Ascending aorta (tissue), 2 donors: ENCODE results near the gene ADM5. TPM values are rescaled to one million over a fixed set of nuclear protein-coding genes. Genes with fewer than 3 reads are reported as not detected.

ENCODE experiments used
- DNase-seq, 2 donors: peaks; one replicate each; pipeline ENCODE4 v3.0.0-alpha.2; 2019; ENCODE audit warnings: low spot score in 2 of 2
- H3K27ac ChIP-seq, 2 donors: fragments of 200-600 bp; sonication (generic); one replicate each; pipeline ENCODE4 v1.5.1; 2016 to 2017; ENCODE audit warnings: mild to moderate bottlenecking in 1 of 2
- H3K27me3 ChIP-seq: fragments of 200-600 bp; sonication (generic); one replicate; pipeline ENCODE4 v1.5.1; 2017
- H3K36me3 ChIP-seq, 2 donors: fragments of 200-600 bp; sonication (generic); one replicate each; pipeline ENCODE4 v1.5.1; 2016
- H3K4me1 ChIP-seq, 2 donors: fragments of 200-600 bp; sonication (generic); one replicate each; pipeline ENCODE4 v1.5.1; 2016 to 2017; ENCODE audit warnings: mild to moderate bottlenecking in 1 of 2
- H3K4me3 ChIP-seq, 2 donors: fragments of 200-600 bp; sonication (generic); one replicate each; pipeline ENCODE4 v1.5.1; 2016 to 2017; ENCODE audit warnings: mild to moderate bottlenecking in 1 of 2
- H3K9me3 ChIP-seq, 2 donors: fragments of 200-600 bp; sonication (generic); one replicate each; pipeline ENCODE4 v1.5.1; 2016
- intact Hi-C: fragments of 100-400 bp; cut with DNase I; formaldehyde crosslinking; loops from one replicate; pipeline ENCODE4 v1.15.1; 2023
- total RNA-seq: library from RNA; depleted of rRNA; stranded (reverse); fragments of >200 nt; gene quantifications from one replicate; pipeline ENCODE4 v1.1.0, GENCODE V29; 2016
- TF ChIP-seq, protein P1 (sequence below), 3 experiments: fragments of 200-600 bp in 2 of 3; fragments of 450-650 bp in 1 of 3; sonication (generic) in 2 of 3; IDR thresholded peaks; one replicate each; pipeline ENCODE4 v1.5.1; 2016 to 2019; ENCODE audit warnings: antibody characterized with exemption in 3 of 3, mild to moderate bottlenecking in 1 of 3, moderate library complexity in 1 of 3

The ADM5 gene
- total RNA-seq, 1 donor from 2014 or later, result 9.8 TPM

DNA sequence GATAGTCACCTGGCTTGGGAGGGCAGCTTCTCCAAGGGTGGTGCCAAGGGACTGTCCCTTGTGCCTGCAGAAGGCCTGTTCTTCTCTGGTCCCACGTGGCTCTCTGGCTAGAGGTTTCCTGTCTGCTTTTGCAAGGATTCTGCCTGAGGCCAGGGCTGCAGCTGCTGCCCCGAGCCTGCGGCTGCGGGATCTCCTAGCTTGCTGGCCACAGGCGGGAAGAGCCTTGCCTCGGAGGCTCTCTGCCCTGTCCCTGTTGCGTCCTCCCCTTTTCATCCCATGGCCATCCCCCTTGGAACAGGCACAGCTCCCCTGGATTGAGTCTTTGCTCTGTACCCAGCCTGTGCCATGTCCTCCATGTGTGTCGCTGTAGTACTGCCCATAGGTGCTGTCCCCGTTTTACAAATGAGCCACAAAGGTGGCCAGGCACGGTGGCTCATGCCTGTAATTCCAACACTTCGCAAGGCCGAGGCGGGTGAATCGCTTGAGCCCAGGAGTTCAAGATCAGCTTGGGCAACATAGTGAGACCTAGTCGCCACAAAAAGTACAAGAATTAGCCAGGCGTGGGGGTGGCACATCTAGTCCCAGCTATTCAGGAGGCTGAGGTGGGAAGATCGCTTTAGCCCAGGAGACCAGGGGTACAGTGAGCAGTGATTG, 32.8 kb upstream of the ADM5 start:
- TF ChIP-seq, protein P1, sequence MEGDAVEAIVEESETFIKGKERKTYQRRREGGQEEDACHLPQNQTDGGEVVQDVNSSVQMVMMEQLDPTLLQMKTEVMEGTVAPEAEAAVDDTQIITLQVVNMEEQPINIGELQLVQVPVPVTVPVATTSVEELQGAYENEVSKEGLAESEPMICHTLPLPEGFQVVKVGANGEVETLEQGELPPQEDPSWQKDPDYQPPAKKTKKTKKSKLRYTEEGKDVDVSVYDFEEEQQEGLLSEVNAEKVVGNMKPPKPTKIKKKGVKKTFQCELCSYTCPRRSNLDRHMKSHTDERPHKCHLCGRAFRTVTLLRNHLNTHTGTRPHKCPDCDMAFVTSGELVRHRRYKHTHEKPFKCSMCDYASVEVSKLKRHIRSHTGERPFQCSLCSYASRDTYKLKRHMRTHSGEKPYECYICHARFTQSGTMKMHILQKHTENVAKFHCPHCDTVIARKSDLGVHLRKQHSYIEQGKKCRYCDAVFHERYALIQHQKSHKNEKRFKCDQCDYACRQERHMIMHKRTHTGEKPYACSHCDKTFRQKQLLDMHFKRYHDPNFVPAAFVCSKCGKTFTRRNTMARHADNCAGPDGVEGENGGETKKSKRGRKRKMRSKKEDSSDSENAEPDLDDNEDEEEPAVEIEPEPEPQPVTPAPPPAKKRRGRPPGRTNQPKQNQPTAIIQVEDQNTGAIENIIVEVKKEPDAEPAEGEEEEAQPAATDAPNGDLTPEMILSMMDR (IDR thresholded peaks at IDR 0.05), result no peak
- H3K4me3 ChIP-seq, result no peak overlapping the region
- DNase-seq, result no peak
- H3K36me3 ChIP-seq, result peaks cover 93 to 94% of the 10 kb centered on the region in 2 donors
- H3K9me3 ChIP-seq, result no peaks in the 10 kb centered on the region
- no peaks in the 10 kb centered on the region for H3K4me1 ChIP-seq
- intact Hi-C loops, result no loop called here
- no peak overlapping the region for H3K27ac ChIP-seq
- H3K27me3 ChIP-seq, result no peaks in the 10 kb centered on the region

- no peak for DNase-seq
- Histone ChIP-seq H3K4me1 (no peaks in the 10 kb centered on the region), H3K36me3 (peaks cover 98 to 99% of the 10 kb centered on the region in 2 donors), H3K27me3 (no peaks in the 10 kb centered on the region), H3K9me3 (no peaks in the 10 kb centered on the region), H3K27ac (no peak overlapping the region), H3K4me3 (no peak overlapping the region)
- TF ChIP-seq, protein P1 (IDR thresholded peaks at IDR 0.05), result no peak
- intact Hi-C loops, result no loop called here
These were observed 31.8 kb upstream of the ADM5 start for GRCh38 chr19:49657493-49658138.

- Histone ChIP-seq H3K4me1 (no peaks in the 10 kb centered on the region), H3K4me3 (no peak overlapping the region), H3K27me3 (no peaks in the 10 kb centered on the region), H3K36me3 (peaks cover 95 to 99% of the 10 kb centered on the region in 2 donors), H3K9me3 (no peaks in the 10 kb centered on the region), H3K27ac (no peak overlapping the region)
- no peak for DNase-seq
- TF ChIP-seq, protein P1 (IDR thresholded peaks at IDR 0.05), result no peak
- intact Hi-C loops, result no loop called here
These were observed 31.3 kb upstream of the ADM5 start for GRCh38 chr19:49658139-49658517.

DNA sequence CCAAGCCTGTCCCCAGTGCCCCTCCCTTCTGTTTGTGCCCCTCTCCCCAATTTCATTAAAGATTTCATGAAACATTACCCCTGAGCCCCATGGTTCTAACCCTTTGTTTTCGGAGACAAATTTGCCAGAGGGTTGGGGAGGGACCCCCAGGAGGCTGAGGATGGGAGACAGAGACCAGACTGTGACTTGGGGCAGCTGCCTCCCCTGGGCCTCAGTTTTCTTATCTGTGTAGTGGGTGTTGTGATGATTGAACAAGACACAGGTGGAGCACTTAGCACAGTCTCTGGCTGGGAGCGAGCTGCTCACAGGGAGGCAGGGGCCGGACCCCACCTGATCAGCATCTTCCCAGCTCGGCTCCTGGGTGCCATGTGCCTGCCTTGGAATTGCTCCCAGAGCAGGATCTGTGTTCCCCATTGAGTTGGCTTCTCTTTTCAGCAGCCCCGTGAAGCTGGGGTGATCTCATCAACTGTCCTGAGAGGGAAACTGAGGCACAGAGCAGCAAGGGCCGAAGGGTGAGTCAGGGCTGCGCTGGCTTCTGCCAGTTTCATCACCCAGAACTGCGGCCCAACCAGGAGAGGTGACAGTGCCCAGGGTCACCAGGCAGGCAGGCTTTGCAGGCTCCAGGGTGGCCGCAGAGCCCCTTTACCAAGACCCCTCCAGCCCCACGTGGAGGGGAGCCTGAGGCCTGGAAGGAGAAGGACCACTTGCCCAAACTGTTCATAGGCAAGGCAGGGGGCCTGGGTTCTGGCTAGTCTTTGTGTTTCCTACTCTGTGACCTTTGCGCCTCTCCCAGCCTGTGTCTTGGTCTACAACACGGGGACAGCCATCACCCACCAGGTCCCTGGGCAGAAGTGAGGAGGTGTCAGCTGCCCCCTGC, 30.6 kb upstream of the ADM5 start:
- H3K4me1 ChIP-seq, result peaks cover 0 to 4% of the 10 kb centered on the region in 2 donors
- H3K9me3 ChIP-seq, result no peaks in the 10 kb centered on the region
- no peaks in the 10 kb centered on the region for H3K27me3 ChIP-seq
- peaks cover 88 to 93% of the 10 kb centered on the region in 2 donors for H3K36me3 ChIP-seq
- intact Hi-C loops, result no loop called here
- no peak for DNase-seq
- TF ChIP-seq, protein P1 (IDR thresholded peaks at IDR 0.05), result no peak
- H3K4me3 ChIP-seq, result no peak overlapping the region
- H3K27ac ChIP-seq, result no peak overlapping the region

DNA sequence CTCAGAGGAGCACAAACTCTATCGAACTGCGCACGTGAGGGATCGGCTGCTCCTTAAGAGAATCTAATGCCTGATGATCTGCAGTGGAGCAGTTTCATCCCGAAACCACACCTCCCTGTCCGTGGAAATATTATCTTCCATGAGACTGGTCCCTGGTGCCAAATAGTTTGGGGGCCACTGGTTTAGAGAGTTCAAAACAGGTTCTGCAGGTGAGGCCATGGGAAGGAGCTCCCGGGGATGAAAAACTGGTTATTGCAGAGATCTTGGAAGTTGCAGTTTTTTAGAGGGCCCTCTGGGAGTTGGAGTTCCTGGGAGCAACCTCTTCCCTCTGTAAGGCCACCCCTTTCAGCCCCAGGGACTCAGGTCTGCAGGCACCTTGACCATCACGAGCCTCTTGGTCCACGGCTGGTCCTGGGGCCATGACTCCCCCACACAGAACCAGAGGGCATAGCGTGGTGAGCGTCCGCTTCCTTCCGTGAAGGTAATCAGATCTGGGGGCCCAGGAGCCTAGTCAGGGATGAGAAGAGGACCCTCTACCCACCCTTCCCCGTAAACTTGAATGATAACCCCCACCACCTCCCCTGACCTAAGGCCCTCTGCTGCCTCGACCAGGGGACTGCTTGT, 28.9 kb upstream of the ADM5 start:
- Histone ChIP-seq H3K27me3 (no peaks in the 10 kb centered on the region), H3K4me3 (no peak overlapping the region)
- DNase-seq, result no peak

More for the DNA sequence above, 28.9 kb upstream of the ADM5 start:
- TF ChIP-seq, protein P1 (IDR thresholded peaks at IDR 0.05), result no peak
- no peak overlapping the region for H3K27ac ChIP-seq
- peaks cover 71 to 77% of the 10 kb centered on the region in 2 donors for H3K36me3 ChIP-seq
- intact Hi-C loops, result no loop called here
- H3K4me1 ChIP-seq, result peaks cover 0 to 9% of the 10 kb centered on the region in 2 donors
- no peaks in the 10 kb centered on the region for H3K9me3 ChIP-seq
